GM19043 (cell line): ENCODE measurements around the gene MKLN1.
"Not testable (repeated sequence)": the region's sequence is repeated elsewhere in the genome, so short reads cannot be mapped to it uniquely, and the experiment has no call there.

Experiments used
- ATAC-seq: cut with Tn5 transposase; IDR thresholded peaks from one replicate; pipeline ENCODE4 v1.9.1; 2021; ENCODE audit warnings: low read depth; ENCODE audit not compliant: unreplicated experiment

Gene MKLN1

DNA sequence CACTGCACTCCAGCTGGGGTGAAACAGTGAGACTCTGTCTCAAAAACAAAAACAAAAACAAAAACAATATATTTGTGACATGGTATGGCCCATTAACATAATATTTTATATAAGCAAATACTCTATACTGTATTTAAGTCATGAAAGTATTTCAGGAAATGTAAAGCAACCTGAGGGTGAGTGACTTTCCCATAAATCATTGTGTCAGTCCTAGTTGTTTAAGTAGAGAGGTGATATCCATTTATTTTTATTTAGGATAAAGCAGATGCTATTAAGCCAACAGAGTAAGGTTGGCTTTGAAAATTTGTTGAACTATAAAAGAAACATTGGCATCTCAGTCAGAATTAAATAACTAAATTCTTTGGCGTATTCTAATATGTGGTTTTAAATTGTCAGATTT is 60.5 kb downstream of the MKLN1 start:
- ATAC-seq, result no peak

DNA sequence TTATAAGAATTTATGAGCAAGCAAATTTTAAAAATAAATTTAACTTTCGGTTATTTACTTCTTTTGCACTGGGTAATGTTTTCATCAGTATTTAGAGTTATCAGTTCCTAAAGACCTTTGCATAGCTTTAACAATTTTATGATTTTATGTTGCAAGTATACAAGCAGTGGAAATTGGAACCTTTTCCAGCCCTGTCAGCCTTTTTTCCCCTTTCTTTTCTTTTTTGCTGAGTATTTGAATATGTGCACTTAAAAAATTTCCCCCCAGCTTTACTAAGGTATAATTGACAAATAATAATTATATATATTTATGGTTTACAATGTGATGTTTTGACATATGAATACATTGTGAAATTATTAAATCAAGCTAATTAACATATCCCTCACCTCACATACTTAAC is 62.6 kb downstream of the MKLN1 start:
- no peak for ATAC-seq

DNA sequence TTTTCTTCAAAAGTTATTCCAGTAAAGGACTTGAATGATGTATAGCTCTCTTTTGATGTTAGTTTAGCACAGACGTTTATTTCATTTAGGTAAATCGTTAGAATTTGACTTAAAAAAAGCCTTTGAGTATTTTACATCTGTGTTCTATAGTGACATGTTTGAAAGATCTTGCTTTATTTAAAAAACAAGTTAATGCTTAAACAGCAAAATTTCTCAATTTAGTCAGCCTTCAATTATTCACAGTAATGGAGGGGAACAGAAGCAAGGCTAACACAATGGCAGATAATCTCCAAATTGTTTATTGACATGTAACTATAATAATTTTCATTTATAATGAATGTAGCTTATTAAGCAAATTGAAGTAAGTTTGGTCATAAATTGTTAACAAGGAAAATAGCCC is 63.5 kb downstream of the MKLN1 start:
- no peak for ATAC-seq

DNA sequence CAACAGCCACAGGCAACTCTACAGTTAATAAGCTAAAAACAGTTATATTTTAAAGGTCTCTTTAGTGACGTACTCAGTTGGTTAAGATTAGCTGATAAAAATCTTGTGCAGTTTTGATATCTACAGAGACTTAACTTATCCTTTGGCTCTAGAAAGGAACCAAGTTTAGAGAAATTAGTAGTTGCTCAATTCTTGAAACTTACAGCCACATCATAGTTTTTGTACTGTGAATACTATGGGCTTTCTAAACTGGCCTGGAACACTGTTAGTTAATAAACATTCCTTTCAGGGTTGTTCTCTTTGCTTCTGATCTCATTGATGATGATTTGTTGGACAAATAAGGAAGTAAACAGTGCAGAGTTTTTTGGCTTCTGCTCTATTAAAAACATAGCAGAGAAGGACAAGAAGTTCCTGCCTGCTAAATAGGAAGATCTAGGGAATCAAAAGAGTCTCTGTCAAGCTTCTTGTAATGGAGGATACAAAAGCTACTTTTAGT is 73.1 kb downstream of the MKLN1 start:
- ATAC-seq, result no peak

DNA sequence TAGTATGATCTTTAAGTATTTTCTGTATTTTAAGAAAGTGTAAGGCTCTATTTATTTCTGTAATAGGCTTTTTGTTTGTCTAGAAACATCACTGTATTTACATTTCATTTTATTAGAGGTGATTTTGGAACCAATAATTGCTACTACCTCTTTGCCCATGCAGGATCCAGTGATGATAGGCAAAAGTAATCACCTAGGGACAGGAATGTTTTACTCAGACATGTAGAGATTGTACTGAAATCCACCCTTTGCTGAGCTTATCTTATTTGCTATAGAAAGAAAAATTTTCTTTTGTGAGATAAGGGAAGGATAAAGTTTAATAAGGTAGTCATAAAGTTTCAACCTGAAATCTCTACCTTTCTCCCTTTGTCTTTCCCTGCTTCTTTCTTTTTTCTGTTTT is 73.5 kb downstream of the MKLN1 start:
- ATAC-seq, result no peak

GRCh38 chr7:131403322-131403721 is 75.6 kb downstream of the MKLN1 start:
- no peak for ATAC-seq

- no peak for ATAC-seq
These were observed 76.7 kb downstream of the MKLN1 start for GRCh38 chr7:131404226-131404911.

- no peak for ATAC-seq
These were observed 81.6 kb downstream of the MKLN1 start for GRCh38 chr7:131409129-131409766.

DNA sequence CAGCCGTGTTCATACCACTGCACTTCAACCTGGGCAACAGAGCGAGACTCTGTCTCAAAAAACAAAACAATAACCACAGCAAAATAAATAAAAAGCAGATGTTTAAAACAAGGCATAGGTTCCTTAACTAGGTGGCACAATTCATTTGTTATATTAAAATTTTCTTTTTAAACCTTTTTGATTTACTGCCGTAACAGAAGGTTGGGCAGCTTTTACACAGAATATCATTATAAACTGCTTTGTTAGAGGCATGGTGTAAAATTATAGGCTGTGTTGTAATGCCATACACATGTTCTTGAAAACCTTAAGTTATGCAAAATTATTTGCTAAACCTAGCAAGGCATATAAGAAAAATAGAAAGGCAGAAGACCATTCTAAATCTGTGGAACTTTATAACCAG is 84.4 kb downstream of the MKLN1 start:
- ATAC-seq, result no peak

DNA sequence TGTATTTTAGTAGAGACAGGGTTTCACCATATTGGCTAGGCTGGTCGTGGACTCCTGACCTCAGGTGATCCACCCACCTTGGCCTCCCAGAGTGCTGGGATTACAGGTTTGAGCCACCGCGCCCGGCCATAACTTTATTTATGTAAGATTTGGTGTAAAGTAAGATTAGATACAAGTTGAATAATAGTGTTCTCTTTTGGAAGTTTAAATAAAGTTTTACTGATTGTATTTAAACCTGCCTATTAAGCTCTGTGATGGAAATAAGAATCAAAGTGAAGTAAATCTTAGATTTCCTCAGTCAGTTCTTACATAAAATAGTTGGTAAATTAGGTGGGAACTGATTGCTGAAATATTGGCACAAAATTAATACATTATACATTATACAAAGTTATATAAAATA is 86.0 kb downstream of the MKLN1 start:
- ATAC-seq, result no peak

DNA sequence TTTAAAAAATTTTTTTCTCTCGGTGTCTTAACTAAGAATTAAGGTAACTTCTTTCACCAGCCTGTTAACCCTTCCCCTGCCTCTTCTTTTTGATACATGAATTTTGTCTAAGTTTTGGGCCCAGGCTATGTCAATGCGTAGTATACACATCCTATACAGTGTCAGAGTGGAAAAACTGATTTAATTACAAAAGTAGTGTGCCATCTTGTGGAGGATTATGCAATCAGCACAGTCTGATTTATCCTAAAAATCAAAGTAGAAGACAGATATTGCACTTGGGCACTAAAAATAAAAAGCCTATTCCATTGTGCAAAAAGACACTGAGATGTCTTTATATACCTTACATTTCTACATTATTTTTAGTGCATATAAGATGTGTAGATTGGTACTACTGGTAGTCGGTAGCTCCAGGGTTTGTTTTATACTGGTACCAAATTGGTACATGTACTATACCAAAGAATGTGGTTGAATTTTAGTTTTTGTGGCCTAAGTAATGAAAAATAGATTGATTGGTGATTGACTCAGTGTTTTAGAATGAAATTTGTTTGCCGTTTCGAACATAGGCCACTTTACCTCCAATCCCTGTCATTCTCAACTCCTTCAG is 96.6 kb downstream of the MKLN1 start:
- no peak for ATAC-seq

GRCh38 chr7:131425992-131426391 is 98.3 kb downstream of the MKLN1 start:
- no peak for ATAC-seq

GRCh38 chr7:131430826-131431225 is 103.2 kb downstream of the MKLN1 start:
- not testable (repeated sequence) for ATAC-seq

- no peak for ATAC-seq
These were observed 103.6 kb downstream of the MKLN1 start for GRCh38 chr7:131431289-131431688.

- ATAC-seq, result no peak
These were observed 104.1 kb downstream of the MKLN1 start for GRCh38 chr7:131431756-131432155.

- no peak for ATAC-seq
These were observed 108.7 kb downstream of the MKLN1 start for GRCh38 chr7:131436384-131436783.

DNA sequence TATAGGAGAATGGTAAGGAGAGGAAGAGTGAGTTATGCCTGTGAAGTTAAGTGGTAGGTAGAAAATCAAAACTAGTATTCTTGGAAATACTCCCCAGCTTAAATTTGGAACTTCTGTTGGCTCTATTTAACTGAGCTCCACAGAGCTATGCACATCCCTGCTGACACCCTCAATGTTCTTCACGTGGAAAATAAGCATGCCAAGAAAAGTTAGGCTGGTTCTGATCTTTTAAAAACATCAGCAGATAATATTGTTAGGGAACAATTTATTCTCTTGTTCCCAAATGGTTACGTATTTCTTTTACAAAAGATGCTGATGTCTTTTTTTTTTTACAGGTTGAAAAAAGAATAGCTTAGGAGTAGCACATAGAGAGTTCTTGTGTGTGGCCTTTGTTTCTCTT is 111.3 kb downstream of the MKLN1 start:
- no peak for ATAC-seq

- no peak for ATAC-seq
These were observed 115.8 kb downstream of the MKLN1 start for GRCh38 chr7:131443496-131443895.

- ATAC-seq, result no peak
These were observed 117.0 kb downstream of the MKLN1 start for GRCh38 chr7:131444683-131445082.

- ATAC-seq, result no peak
These were observed 121.8 kb downstream of the MKLN1 start for GRCh38 chr7:131449373-131449902.

GRCh38 chr7:131454498-131454897 is 126.8 kb downstream of the MKLN1 start:
- ATAC-seq, result no peak

GRCh38 chr7:131455001-131455400 is 127.3 kb downstream of the MKLN1 start:
- ATAC-seq, result no peak
